Measurements from ENCODE around the gene CCDC149.

CCDC149 gene

DNA sequence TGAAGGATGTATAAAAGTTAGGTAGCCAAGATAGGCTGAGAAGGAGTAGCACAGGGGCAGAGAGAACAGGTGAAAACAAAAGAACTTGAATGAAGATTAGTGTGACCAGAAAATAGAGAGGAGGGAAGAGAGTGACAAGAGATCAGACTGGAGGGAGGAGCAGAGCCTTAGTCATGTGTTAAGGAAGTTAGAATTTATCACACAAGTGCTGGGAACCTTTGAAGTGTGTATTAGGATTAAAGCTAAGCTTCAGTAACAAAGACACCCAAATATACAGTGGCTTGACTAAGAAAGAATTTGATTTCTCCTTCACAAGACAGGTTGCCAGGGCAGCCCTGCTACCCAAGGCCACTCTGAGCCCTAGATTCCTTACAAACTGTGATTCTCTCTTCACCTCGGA, 10.7 kb upstream of the CCDC149 start:
- H4K20me1 ChIP-seq (ENCODE audit: insufficient read depth, low read length), result no peaks in the 10 kb centered on the region

DNA sequence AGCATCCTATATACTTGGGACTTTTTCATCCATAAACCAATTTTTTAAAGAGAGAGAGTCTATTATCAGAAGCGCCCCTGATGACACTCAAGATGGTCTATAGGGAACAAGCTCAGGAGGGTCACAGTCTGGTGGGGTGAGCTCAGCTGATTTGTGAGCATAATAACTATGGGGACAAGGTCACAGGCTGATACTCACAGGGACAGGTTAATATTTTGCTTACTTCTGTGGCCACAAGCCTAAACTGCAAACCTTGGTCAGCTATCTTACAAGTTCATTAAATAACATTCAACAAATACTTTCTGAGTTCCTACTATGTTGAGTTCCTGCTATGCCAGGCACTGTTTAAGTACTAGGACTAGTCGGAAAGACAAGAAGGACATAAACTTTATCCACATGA, 10.2 kb upstream of the CCDC149 start:
- Histone ChIP-seq H3K79me2 (ENCODE audit: low read length) (no peaks in the 10 kb centered on the region), H3K27me3 (ENCODE audit: low read depth, low read length) (peaks cover 6% of the 10 kb centered on the region; the same call in 1 of the 2 replicates), H4K20me1 (ENCODE audit: insufficient read depth, low read length) (no peaks in the 10 kb centered on the region), H3K36me3 (replicated peaks; ENCODE audit: low read depth, low read length) (no peaks in the 10 kb centered on the region), H3K27ac (ENCODE audit: low read length) (no peak overlapping the region), H3K4me3 (ENCODE audit: low read length) (no peak overlapping the region), H3K9ac (ENCODE audit: low read length) (no peak overlapping the region), H2AFZ (ENCODE audit: low read depth, low read length) (no peak overlapping the region), H3K4me1 (ENCODE audit: low read length) (no peaks in the 10 kb centered on the region), H3K9me3 (ENCODE audit: insufficient read depth, low read length) (no peaks in the 10 kb centered on the region), H3K4me2 (ENCODE audit: low read length) (no peak overlapping the region)
- TF ChIP-seq, protein P1, sequence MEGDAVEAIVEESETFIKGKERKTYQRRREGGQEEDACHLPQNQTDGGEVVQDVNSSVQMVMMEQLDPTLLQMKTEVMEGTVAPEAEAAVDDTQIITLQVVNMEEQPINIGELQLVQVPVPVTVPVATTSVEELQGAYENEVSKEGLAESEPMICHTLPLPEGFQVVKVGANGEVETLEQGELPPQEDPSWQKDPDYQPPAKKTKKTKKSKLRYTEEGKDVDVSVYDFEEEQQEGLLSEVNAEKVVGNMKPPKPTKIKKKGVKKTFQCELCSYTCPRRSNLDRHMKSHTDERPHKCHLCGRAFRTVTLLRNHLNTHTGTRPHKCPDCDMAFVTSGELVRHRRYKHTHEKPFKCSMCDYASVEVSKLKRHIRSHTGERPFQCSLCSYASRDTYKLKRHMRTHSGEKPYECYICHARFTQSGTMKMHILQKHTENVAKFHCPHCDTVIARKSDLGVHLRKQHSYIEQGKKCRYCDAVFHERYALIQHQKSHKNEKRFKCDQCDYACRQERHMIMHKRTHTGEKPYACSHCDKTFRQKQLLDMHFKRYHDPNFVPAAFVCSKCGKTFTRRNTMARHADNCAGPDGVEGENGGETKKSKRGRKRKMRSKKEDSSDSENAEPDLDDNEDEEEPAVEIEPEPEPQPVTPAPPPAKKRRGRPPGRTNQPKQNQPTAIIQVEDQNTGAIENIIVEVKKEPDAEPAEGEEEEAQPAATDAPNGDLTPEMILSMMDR (IDR thresholded peaks at IDR 0.05; ENCODE audit: low read depth, low read length), result no peak
- no peak for TF ChIP-seq EZH2phosphoT487 (IDR thresholded peaks at IDR 0.05; ENCODE audit: low read depth)

More for the DNA sequence above, 10.7 kb upstream of the CCDC149 start:
- no peak overlapping the region for H3K4me3 ChIP-seq (ENCODE audit: low read length)
- TF ChIP-seq, protein P1 (IDR thresholded peaks at IDR 0.05; ENCODE audit: low read depth, low read length), result no peak
- TF ChIP-seq EZH2phosphoT487 (IDR thresholded peaks at IDR 0.05; ENCODE audit: low read depth), result no peak
- no peaks in the 10 kb centered on the region for H3K36me3 ChIP-seq (replicated peaks; ENCODE audit: low read depth, low read length)
- H3K27me3 ChIP-seq (ENCODE audit: low read depth, low read length), result peaks cover 6% of the 10 kb centered on the region; the same call in 1 of the 2 replicates
- H3K9ac ChIP-seq (ENCODE audit: low read length), result no peak overlapping the region
- H3K79me2 ChIP-seq (ENCODE audit: low read length), result no peaks in the 10 kb centered on the region
- H3K27ac ChIP-seq (ENCODE audit: low read length), result no peak overlapping the region
- no peaks in the 10 kb centered on the region for H3K4me1 ChIP-seq (ENCODE audit: low read length)
- H3K9me3 ChIP-seq (ENCODE audit: insufficient read depth, low read length), result no peaks in the 10 kb centered on the region
- no peak overlapping the region for H2AFZ ChIP-seq (ENCODE audit: low read depth, low read length)
- no peak overlapping the region for H3K4me2 ChIP-seq (ENCODE audit: low read length)

- H3K9me3 ChIP-seq (ENCODE audit: insufficient read depth, low read length), result no peaks in the 10 kb centered on the region
- H3K9ac ChIP-seq (ENCODE audit: low read length), result no peak overlapping the region
- no peaks in the 10 kb centered on the region for H3K4me1 ChIP-seq (ENCODE audit: low read length)
Measured at GRCh38 chr4:24922416-24922815, 9.6 kb upstream of the CCDC149 start.

GRCh38 chr4:24921491-24921890, 8.6 kb upstream of the CCDC149 start:
- Histone ChIP-seq H3K9ac (ENCODE audit: low read length) (no peak overlapping the region), H3K79me2 (ENCODE audit: low read length) (no peaks in the 10 kb centered on the region), H3K27ac (ENCODE audit: low read length) (no peak overlapping the region), H3K4me1 (ENCODE audit: low read length) (no peaks in the 10 kb centered on the region), H3K27me3 (ENCODE audit: low read depth, low read length) (peaks cover 6% of the 10 kb centered on the region; the same call in 1 of the 2 replicates), H3K4me3 (ENCODE audit: low read length) (no peak overlapping the region), H3K36me3 (replicated peaks; ENCODE audit: low read depth, low read length) (no peaks in the 10 kb centered on the region), H3K9me3 (ENCODE audit: insufficient read depth, low read length) (no peaks in the 10 kb centered on the region), H3K4me2 (ENCODE audit: low read length) (no peak overlapping the region), H4K20me1 (ENCODE audit: insufficient read depth, low read length) (no peaks in the 10 kb centered on the region), H2AFZ (ENCODE audit: low read depth, low read length) (no peak overlapping the region)
- TF ChIP-seq EZH2phosphoT487 (IDR thresholded peaks at IDR 0.05; ENCODE audit: low read depth), result no peak
- TF ChIP-seq, protein P1 (IDR thresholded peaks at IDR 0.05; ENCODE audit: low read depth, low read length), result no peak

More at GRCh38 chr4:24922416-24922815, 9.6 kb upstream of the CCDC149 start:
- H3K79me2 ChIP-seq (ENCODE audit: low read length), result no peaks in the 10 kb centered on the region
- TF ChIP-seq, protein P1 (IDR thresholded peaks at IDR 0.05; ENCODE audit: low read depth, low read length), result no peak
- TF ChIP-seq EZH2phosphoT487 (IDR thresholded peaks at IDR 0.05; ENCODE audit: low read depth), result no peak
- H4K20me1 ChIP-seq (ENCODE audit: insufficient read depth, low read length), result no peaks in the 10 kb centered on the region
- no peaks in the 10 kb centered on the region for H3K36me3 ChIP-seq (replicated peaks; ENCODE audit: low read depth, low read length)
- no peak overlapping the region for H3K4me2 ChIP-seq (ENCODE audit: low read length)
- no peak overlapping the region for H2AFZ ChIP-seq (ENCODE audit: low read depth, low read length)
- no peak overlapping the region for H3K27ac ChIP-seq (ENCODE audit: low read length)
- H3K4me3 ChIP-seq (ENCODE audit: low read length), result no peak overlapping the region
- H3K27me3 ChIP-seq (ENCODE audit: low read depth, low read length), result peaks cover 6% of the 10 kb centered on the region; the same call in 1 of the 2 replicates
